H9 (cell line): ENCODE results near the gene CROCC2. TPM values are rescaled to one million over a fixed set of nuclear protein-coding genes. Genes with fewer than 3 reads are reported as not detected.

Experiments
- DNase-seq: peaks from one replicate; pipeline ENCODE4 v3.0.0-alpha.2; 2017
- H2AFZ ChIP-seq: one replicate; pipeline ENCODE4 v1.6.1; 2013; ENCODE audit warnings: mild to moderate bottlenecking, low read length, control low read depth, moderate library complexity
- H2AK5ac ChIP-seq: 2 replicates; pipeline ENCODE4 v1.6.1; 2013; ENCODE audit warnings: low read length, control low read depth, mixed read lengths; ENCODE audit not compliant: insufficient read length
- H2BK120ac ChIP-seq: one replicate; pipeline ENCODE4 v1.6.1; 2013; ENCODE audit warnings: low read depth, mild to moderate bottlenecking, low read length, control low read depth, inconsistent platforms; ENCODE audit not compliant: poor library complexity, severe bottlenecking
- H2BK12ac ChIP-seq: 2 replicates; pipeline ENCODE4 v1.6.1; 2013; ENCODE audit warnings: low read length, control low read depth, mixed read lengths, low read depth; ENCODE audit not compliant: insufficient read length
- H2BK15ac ChIP-seq: 2 replicates; pipeline ENCODE4 v1.6.1; 2013; ENCODE audit warnings: low read depth, low read length, control low read depth
- H2BK20ac ChIP-seq: one replicate; pipeline ENCODE4 v1.6.1; 2013; ENCODE audit warnings: low read depth, mild to moderate bottlenecking, low read length, control low read depth, inconsistent platforms; ENCODE audit not compliant: poor library complexity, severe bottlenecking
- H2BK5ac ChIP-seq: 2 replicates; pipeline ENCODE4 v1.6.1; 2013; ENCODE audit warnings: low read length, control low read depth, mixed read lengths; ENCODE audit not compliant: insufficient read length
- H3K14ac ChIP-seq: 2 replicates; pipeline ENCODE4 v1.6.1; 2013; ENCODE audit warnings: low read length, control low read depth; ENCODE audit not compliant: insufficient read depth
- H3K18ac ChIP-seq: 2 replicates; pipeline ENCODE4 v1.6.1; 2013; ENCODE audit warnings: low read depth, mild to moderate bottlenecking, mixed read lengths, low read length, control low read depth; ENCODE audit not compliant: insufficient read length
- H3K23ac ChIP-seq: 2 replicates; pipeline ENCODE4 v1.6.1; 2013; ENCODE audit warnings: low read length, control low read depth, mixed read lengths, low read depth; ENCODE audit not compliant: insufficient read length
- H3K23me2 ChIP-seq: 2 replicates; pipeline ENCODE4 v1.6.1; 2013; ENCODE audit warnings: low read depth, mild to moderate bottlenecking, mixed read lengths, low read length, control low read depth; ENCODE audit not compliant: insufficient read length, poor library complexity, severe bottlenecking
- H3K27ac ChIP-seq: 2 replicates; pipeline ENCODE4 v1.5.1; 2013; ENCODE audit warnings: low read length, control low read depth, mixed read lengths, low read depth; ENCODE audit not compliant: insufficient read length
- H3K27me3 ChIP-seq: 2 replicates; pipeline ENCODE4 v1.6.1; 2013; ENCODE audit warnings: low read length, control low read depth, inconsistent platforms; ENCODE audit not compliant: insufficient read depth
- H3K4ac ChIP-seq: 2 replicates; pipeline ENCODE4 v1.6.1; 2013; ENCODE audit warnings: low read depth, mild to moderate bottlenecking, control low read depth, inconsistent platforms, low read length, moderate library complexity
- H3K4me1 ChIP-seq: 2 replicates; pipeline ENCODE4 v1.6.1; 2013; ENCODE audit warnings: low read length, control low read depth, inconsistent platforms; ENCODE audit not compliant: insufficient read depth
- H3K4me2 ChIP-seq: 2 replicates; pipeline ENCODE4 v1.6.1; 2013; ENCODE audit warnings: low read length, control low read depth, mixed read lengths; ENCODE audit not compliant: insufficient read length, insufficient read depth
- H3K56ac ChIP-seq: 2 replicates; pipeline ENCODE4 v1.6.1; 2013; ENCODE audit warnings: low read depth, mild to moderate bottlenecking, mixed read lengths, low read length, control low read depth; ENCODE audit not compliant: insufficient read length
- H3K79me1 ChIP-seq: 2 replicates; pipeline ENCODE4 v1.6.1; 2013; ENCODE audit warnings: low read depth, mild to moderate bottlenecking, moderate library complexity, low read length, control low read depth, inconsistent platforms; ENCODE audit not compliant: insufficient read depth, poor library complexity, severe bottlenecking
- H3K79me2 ChIP-seq: 2 replicates; pipeline ENCODE4 v1.6.1; 2013; ENCODE audit warnings: low read length, control low read depth, inconsistent platforms; ENCODE audit not compliant: insufficient read depth
- H3K9ac ChIP-seq: 2 replicates; pipeline ENCODE4 v1.6.1; 2013; ENCODE audit warnings: low read length, control low read depth, mixed read lengths; ENCODE audit not compliant: insufficient read length; ENCODE audit errors: extremely low read depth
- H3K9me3 ChIP-seq: one replicate; pipeline ENCODE4 v1.6.1; 2013; ENCODE audit warnings: low read depth, low read length, inconsistent platforms; ENCODE audit not compliant: control insufficient read depth
- H3T11ph ChIP-seq: one replicate; pipeline ENCODE4 v1.6.1; 2013; ENCODE audit warnings: mild to moderate bottlenecking, low read length, control low read depth, inconsistent platforms
- H4K20me1 ChIP-seq: one replicate; pipeline ENCODE4 v1.6.1; 2013; ENCODE audit not compliant: control insufficient read depth, insufficient read length, insufficient read depth
- H4K5ac ChIP-seq: 2 replicates; pipeline ENCODE4 v1.6.1; 2013; ENCODE audit warnings: low read depth, mild to moderate bottlenecking, mixed read lengths, low read length, control low read depth; ENCODE audit not compliant: insufficient read length
- H4K8ac ChIP-seq: replicated peaks from 2 replicates; pipeline ENCODE4 v1.6.1; 2013; ENCODE audit warnings: low read length, control low read depth, mixed read lengths, low read depth; ENCODE audit not compliant: insufficient read length
- H4K91ac ChIP-seq: 2 replicates; pipeline ENCODE4 v1.6.1; 2013; ENCODE audit warnings: low read depth, mild to moderate bottlenecking, moderate library complexity, mixed read lengths, low read length, control low read depth; ENCODE audit not compliant: insufficient read length
- H3K27ac Mint-ChIP-seq, 3 experiments: 2 replicates in 2 of 3; 3 replicates in 1 of 3; pipeline ENCODE4 v1.8.0; 2020 to 2021; ENCODE audit warnings: mixed read lengths in 3 of 3, mild to moderate bottlenecking in 1 of 3, moderate library complexity in 1 of 3
- H3K27me3 Mint-ChIP-seq: 2 replicates; pipeline ENCODE4 v1.8.0; 2021; ENCODE audit warnings: low read depth, mild to moderate bottlenecking, moderate library complexity, mixed read lengths
- H3K36me3 Mint-ChIP-seq, 3 experiments: 2 replicates in 2 of 3; 3 replicates in 1 of 3; pipeline ENCODE4 v1.8.0; 2020 to 2021; ENCODE audit warnings: low read depth in 3 of 3, mixed read lengths in 3 of 3; ENCODE audit not compliant: insufficient read depth in 1 of 3
- H3K4me1 Mint-ChIP-seq, 2 experiments: 2 replicates each; pipeline ENCODE4 v1.8.0; 2020; ENCODE audit warnings: mixed read lengths in 2 of 2
- H3K4me3 Mint-ChIP-seq, 2 experiments: 2 replicates in 1 of 2; 3 replicates in 1 of 2; pipeline ENCODE4 v1.8.0; 2020 to 2021; ENCODE audit warnings: mild to moderate bottlenecking in 2 of 2, mixed read lengths in 2 of 2, moderate library complexity in 1 of 2
- H3K9me3 Mint-ChIP-seq, 2 experiments: 2 replicates in 1 of 2; 3 replicates in 1 of 2; pipeline ENCODE4 v1.8.0; 2020; ENCODE audit warnings: mild to moderate bottlenecking in 2 of 2, mixed read lengths in 2 of 2, moderate library complexity in 1 of 2
- CTCF ChIP-seq: fragments of 200-600 bp; sonication (generic); conservative IDR thresholded peaks from 3 replicates; pipeline ENCODE4 v1.8.0; 2021; ENCODE audit warnings: antibody characterized with exemption, mild to moderate bottlenecking
- WGBS: extraction: QIAGEN DNeasy Blood & Tissue Kit; methylation state at CpG from one replicate; pipeline ENCODE4 v1.1.7; 2013; ENCODE audit warnings: missing lambda C conversion rate, low lambda C conversion rate, mixed read lengths; ENCODE audit not compliant: insufficient read length; ENCODE audit errors: extremely low coverage; 5-methylcytosine and 5-hydroxymethylcytosine counted together
- total RNA-seq: library from RNA; stranded (reverse); gene quantifications from 2 replicates; pipeline ENCODE4 v1.2.1, GENCODE V29; 2021

Gene CROCC2
- total RNA-seq, 1 experiment from 2014 or later: not detected

GRCh38 chr2:240981871-240982800 lies 76.0 kb downstream of the CROCC2 start:
- no peaks in the 10 kb centered on the region for H3K36me3 Mint-ChIP-seq
- no peaks in the 10 kb centered on the region; a peak in 1 of 5 replicates for H3K9me3 Mint-ChIP-seq
- Histone ChIP-seq H3K56ac (no peak overlapping the region), H2BK120ac (no peak overlapping the region), H3T11ph (no peak overlapping the region), H2AFZ (no peak overlapping the region), H4K8ac (no peak overlapping the region), H4K91ac (no peak overlapping the region), H3K18ac (no peak overlapping the region), H2BK15ac (no peak overlapping the region), H4K5ac (no peak overlapping the region), H3K27ac (no peak overlapping the region), H2BK20ac (no peak overlapping the region), H3K23ac (no peak overlapping the region), H3K9me3 (no peaks in the 10 kb centered on the region), H3K27me3 (no peaks in the 10 kb centered on the region), H3K14ac (no peak overlapping the region), H3K4me2 (no peak overlapping the region), H3K9ac (no peak overlapping the region), H3K4ac (no peak overlapping the region), H4K20me1 (no peaks in the 10 kb centered on the region), H2AK5ac (no peak overlapping the region), H3K79me2 (no peaks in the 10 kb centered on the region), H3K79me1 (no peaks in the 10 kb centered on the region), H3K4me1 (no peaks in the 10 kb centered on the region), H2BK5ac (no peak overlapping the region), H2BK12ac (no peak overlapping the region), H3K23me2 (no peaks in the 10 kb centered on the region)
- no CpG with 5 or more reads among the region's 25 CpGs for WGBS
- peaks cover 2 to 4% of the 10 kb centered on the region in 2 experiments; a peak in 1 of 4 replicates for H3K4me1 Mint-ChIP-seq
- H3K27me3 Mint-ChIP-seq: peaks cover 26% of the 10 kb centered on the region
- TF ChIP-seq CTCF: no peak
- no peak for DNase-seq
- no peak overlapping the region for H3K27ac Mint-ChIP-seq
- no peak overlapping the region; a peak in 1 of 5 replicates for H3K4me3 Mint-ChIP-seq
